MM.1S (cell line): ENCODE measurements around the gene CTTNBP2NL.

Experiments used
- CTCF ChIP-seq: fragments of 300-600 bp; sonication (generic); IDR thresholded peaks from 2 replicates; pipeline ENCODE4 v1.5.1; 2016; ENCODE audit warnings: antibody characterized with exemption, low read length, mixed read lengths
- EZH2 ChIP-seq: fragments of 300-600 bp; sonication (generic); optimal IDR thresholded peaks from 2 replicates; pipeline ENCODE3; 2017; ENCODE audit warnings: low read depth, mild to moderate bottlenecking, antibody characterized with exemption, low read length, mixed read lengths
- EZH2phosphoT487 ChIP-seq: fragments of 300-600 bp; sonication (generic); IDR thresholded peaks from 2 replicates; pipeline ENCODE4 v1.6.1; 2018; ENCODE audit warnings: antibody characterized with exemption, low read length

- TF ChIP-seq CTCF (no peak), EZH2 (no peak), EZH2phosphoT487 (no peak)
These were observed 110.3 kb downstream of the CTTNBP2NL start for GRCh38 chr1:112506306-112506705.
